Transverse colon (tissue), 4 donors: ENCODE results near the gene CRYBG2.

Experiments used
- CTCF ChIP-seq, 5 experiments: fragments of 200-600 bp in 3 of 5; fragments of 450-650 bp in 2 of 5; sonication (generic) in 3 of 5; IDR thresholded peaks; 1 replicate in 2 of 5; 2 replicates in 3 of 5; pipeline ENCODE4 v1.5.1; 2016 to 2017; ENCODE audit warnings: antibody characterized with exemption in 5 of 5, inconsistent platforms in 3 of 5, mild to moderate bottlenecking in 2 of 5, moderate library complexity in 1 of 5
- EP300 ChIP-seq: sonication (generic); formaldehyde crosslinking; IDR thresholded peaks from one replicate; pipeline ENCODE4 v1.6.1; 2017; ENCODE audit warnings: antibody characterized with exemption, low read depth
- POLR2A ChIP-seq: fragments of 450-650 bp; IDR thresholded peaks from one replicate; pipeline ENCODE4 v1.6.1; 2016; ENCODE audit warnings: antibody characterized with exemption, mild to moderate bottlenecking, moderate library complexity
- POLR2AphosphoS5 ChIP-seq, 3 donors: sonication (generic); formaldehyde crosslinking; IDR thresholded peaks; one replicate each; pipeline ENCODE4 v1.6.1; 2016; ENCODE audit warnings: antibody characterized with exemption in 3 of 3

DNA sequence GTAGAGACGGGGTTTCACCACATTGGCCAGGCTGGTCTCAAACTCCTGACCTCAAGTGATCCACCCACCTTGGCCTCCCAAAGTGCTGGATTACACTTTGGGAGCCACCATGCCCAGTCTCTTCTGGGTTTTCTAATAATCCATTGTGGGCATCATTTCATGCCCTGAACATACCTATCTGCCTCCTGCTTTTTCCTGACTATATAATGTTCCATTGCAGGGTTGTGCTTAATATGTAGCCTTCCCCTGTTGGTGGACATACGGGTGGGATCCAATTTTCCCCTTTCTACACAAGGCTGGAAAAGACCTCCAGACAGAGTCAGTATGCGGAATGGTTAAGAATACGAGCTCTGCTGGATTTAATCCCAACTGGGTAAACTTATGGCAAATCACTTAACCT, 22.1 kb upstream of the CRYBG2 start:
- TF ChIP-seq POLR2AphosphoS5 (IDR thresholded peaks at IDR 0.05) (no peak), CTCF (IDR thresholded peaks at IDR 0.05) (no peak), POLR2A (no peak), EP300 (no peak)
